ENCODE measurements around the gene LMO1.

The LMO1 gene

GRCh38 chr11:8294251-8294935, 30.7 kb upstream of the LMO1 start:
- TF ChIP-seq MAX (IDR thresholded peaks at IDR 0.05) (no peak), USF1 (IDR thresholded peaks at IDR 0.05) (no peak), CREB1 (IDR thresholded peaks at IDR 0.05; ENCODE audit: low read depth) (no peak), TAF1 (IDR thresholded peaks at IDR 0.05; ENCODE audit: low read depth) (no peak), REST (IDR thresholded peaks at IDR 0.05; ENCODE audit: low read depth) (no peak), TCF12 (IDR thresholded peaks at IDR 0.05; ENCODE audit: low read depth) (no peak)

- TF ChIP-seq YY1 (IDR thresholded peaks at IDR 0.05; ENCODE audit: low read depth) (no peak), EGR1 (IDR thresholded peaks at IDR 0.05) (no peak), EP300 (IDR thresholded peaks at IDR 0.05; ENCODE audit: borderline replicate concordance) (no peak), FOXM1 (IDR thresholded peaks at IDR 0.05; ENCODE audit: borderline replicate concordance, low read depth) (no peak), RAD21 (IDR thresholded peaks at IDR 0.05; ENCODE audit: low read depth) (no peak), CREB1 (IDR thresholded peaks at IDR 0.05; ENCODE audit: low read depth) (no peak), ZBTB7A (IDR thresholded peaks at IDR 0.05; ENCODE audit: low read depth) (no peak), USF1 (IDR thresholded peaks at IDR 0.05) (no peak), REST (IDR thresholded peaks at IDR 0.05; ENCODE audit: low read depth) (no peak), TCF12 (IDR thresholded peaks at IDR 0.05; ENCODE audit: low read depth) (no peak), TAF1 (IDR thresholded peaks at IDR 0.05; ENCODE audit: low read depth) (no peak), TEAD4 (IDR thresholded peaks at IDR 0.05) (no peak), CEBPB (IDR thresholded peaks at IDR 0.05) (no peak), NFIC (IDR thresholded peaks at IDR 0.05) (no peak)
Measured at GRCh38 chr11:8293171-8293570, 29.5 kb upstream of the LMO1 start.

GRCh38 chr11:8292351-8292750, 28.7 kb upstream of the LMO1 start:
- TF ChIP-seq EP300 (IDR thresholded peaks at IDR 0.05; ENCODE audit: borderline replicate concordance) (no peak), TAF1 (IDR thresholded peaks at IDR 0.05; ENCODE audit: low read depth) (no peak), EGR1 (IDR thresholded peaks at IDR 0.05) (no peak), REST (IDR thresholded peaks at IDR 0.05; ENCODE audit: low read depth) (no peak), TEAD4 (IDR thresholded peaks at IDR 0.05) (no peak), CREB1 (IDR thresholded peaks at IDR 0.05; ENCODE audit: low read depth) (no peak), MAX (IDR thresholded peaks at IDR 0.05) (no peak)

GRCh38 chr11:8291421-8292350, 28.0 kb upstream of the LMO1 start:
- TF ChIP-seq ZBTB7A (IDR thresholded peaks at IDR 0.05; ENCODE audit: low read depth) (no peak), USF1 (IDR thresholded peaks at IDR 0.05) (no peak), YY1 (IDR thresholded peaks at IDR 0.05; ENCODE audit: low read depth) (no peak), TEAD4 (IDR thresholded peaks at IDR 0.05) (no peak), CREB1 (IDR thresholded peaks at IDR 0.05; ENCODE audit: low read depth) (no peak), NFIC (IDR thresholded peaks at IDR 0.05) (no peak), CEBPB (IDR thresholded peaks at IDR 0.05) (no peak), REST (IDR thresholded peaks at IDR 0.05; ENCODE audit: low read depth) (no peak), EGR1 (IDR thresholded peaks at IDR 0.05) (no peak), EP300 (IDR thresholded peaks at IDR 0.05; ENCODE audit: borderline replicate concordance) (no peak), MAX (IDR thresholded peaks at IDR 0.05) (no peak), TCF12 (IDR thresholded peaks at IDR 0.05; ENCODE audit: low read depth) (no peak), RAD21 (IDR thresholded peaks at IDR 0.05; ENCODE audit: low read depth) (no peak)

All from Ishikawa (cell line).